OCI-LY3 (cell line): Measurements from ENCODE around the gene COPG1.

Experiments
- EZH2phosphoT487 ChIP-seq: fragments of 200-600 bp; shearing (Covaris generic); IDR thresholded peaks from 2 replicates; pipeline ENCODE4 v1.6.1; 2018; ENCODE audit warnings: antibody characterized with exemption, mixed run types, low read depth
- TF ChIP-seq, protein P1 (sequence below): fragments of 200-600, 300-600 bp; sonication (generic); IDR thresholded peaks from 2 replicates; pipeline ENCODE4 v1.5.1; 2014; ENCODE audit warnings: antibody characterized with exemption, low read length, low read depth

DNA sequence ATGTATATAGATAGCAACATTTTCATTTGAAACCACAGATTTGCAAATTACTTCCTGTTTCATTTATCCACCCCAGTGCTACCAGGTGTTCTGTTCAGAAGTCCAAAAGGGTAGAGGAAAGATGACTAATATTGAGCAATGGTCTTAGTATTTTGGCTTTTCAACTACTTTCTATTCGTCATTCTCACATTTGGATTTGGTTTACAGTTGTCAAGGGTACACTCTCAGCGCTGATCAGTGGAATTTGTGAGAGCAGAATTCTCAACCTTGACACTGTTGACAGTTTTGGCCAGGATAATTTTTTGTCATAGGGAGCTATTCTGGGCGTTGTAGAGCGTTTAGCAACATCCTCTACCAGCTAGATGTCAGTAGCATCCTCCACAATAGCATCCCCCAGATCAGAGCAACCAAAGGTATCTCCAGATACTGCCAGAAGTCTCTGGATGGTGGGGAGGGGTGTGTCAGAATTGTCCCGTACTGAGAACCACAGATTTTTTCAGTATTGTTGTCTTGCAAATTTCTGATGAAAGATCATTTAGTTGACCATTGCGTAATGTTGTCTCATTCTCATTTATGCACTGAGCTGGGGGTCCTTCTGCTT, 33.4 kb downstream of the COPG1 start:
- TF ChIP-seq, protein P1, sequence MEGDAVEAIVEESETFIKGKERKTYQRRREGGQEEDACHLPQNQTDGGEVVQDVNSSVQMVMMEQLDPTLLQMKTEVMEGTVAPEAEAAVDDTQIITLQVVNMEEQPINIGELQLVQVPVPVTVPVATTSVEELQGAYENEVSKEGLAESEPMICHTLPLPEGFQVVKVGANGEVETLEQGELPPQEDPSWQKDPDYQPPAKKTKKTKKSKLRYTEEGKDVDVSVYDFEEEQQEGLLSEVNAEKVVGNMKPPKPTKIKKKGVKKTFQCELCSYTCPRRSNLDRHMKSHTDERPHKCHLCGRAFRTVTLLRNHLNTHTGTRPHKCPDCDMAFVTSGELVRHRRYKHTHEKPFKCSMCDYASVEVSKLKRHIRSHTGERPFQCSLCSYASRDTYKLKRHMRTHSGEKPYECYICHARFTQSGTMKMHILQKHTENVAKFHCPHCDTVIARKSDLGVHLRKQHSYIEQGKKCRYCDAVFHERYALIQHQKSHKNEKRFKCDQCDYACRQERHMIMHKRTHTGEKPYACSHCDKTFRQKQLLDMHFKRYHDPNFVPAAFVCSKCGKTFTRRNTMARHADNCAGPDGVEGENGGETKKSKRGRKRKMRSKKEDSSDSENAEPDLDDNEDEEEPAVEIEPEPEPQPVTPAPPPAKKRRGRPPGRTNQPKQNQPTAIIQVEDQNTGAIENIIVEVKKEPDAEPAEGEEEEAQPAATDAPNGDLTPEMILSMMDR: no peak
- TF ChIP-seq EZH2phosphoT487: peak; percentile 97
